Progenitor cell of endocrine pancreas (in vitro differentiated cells): ENCODE measurements around the gene CRAMP1. TPM values are rescaled to one million over a fixed set of nuclear protein-coding genes. Genes with fewer than 3 reads are reported as not detected.

Experiments used
- DNase-seq: peaks from one replicate; pipeline ENCODE4 v3.0.0; 2021; ENCODE audit warnings: low spot score; ENCODE audit not compliant: unreplicated experiment
- H3K27ac Mint-ChIP-seq: 2 replicates; pipeline ENCODE4 v1.8.0; 2021; ENCODE audit warnings: mild to moderate bottlenecking, moderate library complexity, mixed read lengths
- H3K27me3 Mint-ChIP-seq: 2 replicates; pipeline ENCODE4 v1.8.0; 2021; ENCODE audit warnings: mixed read lengths
- H3K36me3 Mint-ChIP-seq: 2 replicates; pipeline ENCODE4 v1.8.0; 2022; ENCODE audit warnings: mixed read lengths; ENCODE audit not compliant: insufficient read depth
- H3K4me1 Mint-ChIP-seq: 2 replicates; pipeline ENCODE4 v1.8.0; 2021; ENCODE audit warnings: low read depth, mixed read lengths
- H3K4me3 Mint-ChIP-seq: 2 replicates; pipeline ENCODE4 v1.8.0; 2021; ENCODE audit warnings: low read depth, mild to moderate bottlenecking, moderate library complexity, mixed read lengths
- H3K9me3 Mint-ChIP-seq: 2 replicates; pipeline ENCODE4 v1.8.0; 2021; ENCODE audit warnings: low read depth, mixed read lengths
- CTCF ChIP-seq: fragments of 200-600 bp; sonication (generic); IDR thresholded peaks from one replicate; pipeline ENCODE4 v1.5.0; 2021; ENCODE audit warnings: antibody characterized with exemption, mild to moderate bottlenecking; ENCODE audit not compliant: unreplicated experiment
- total RNA-seq: library from RNA; stranded (reverse); gene quantifications from 2 replicates; pipeline ENCODE4 v1.2.1, GENCODE V29; 2021

Gene CRAMP1
- total RNA-seq, 1 donor from 2014 or later, result 58.3 TPM

GRCh38 chr16:1639282-1639681 lies 27.1 kb downstream of the CRAMP1 start:
- H3K36me3 Mint-ChIP-seq, result peaks cover 28% of the 10 kb centered on the region
- DNase-seq, result no peak
- no peak for TF ChIP-seq CTCF
- no peaks in the 10 kb centered on the region for H3K27me3 Mint-ChIP-seq
- no peak overlapping the region for H3K27ac Mint-ChIP-seq
- H3K4me3 Mint-ChIP-seq, result no peak overlapping the region
- H3K9me3 Mint-ChIP-seq, result no peaks in the 10 kb centered on the region
- no peaks in the 10 kb centered on the region for H3K4me1 Mint-ChIP-seq

GRCh38 chr16:1639860-1640259 lies 27.7 kb downstream of the CRAMP1 start:
- Mint-ChIP-seq H3K4me1 (no peaks in the 10 kb centered on the region), H3K27me3 (no peaks in the 10 kb centered on the region), H3K27ac (no peak overlapping the region), H3K9me3 (no peaks in the 10 kb centered on the region), H3K36me3 (peaks cover 29% of the 10 kb centered on the region), H3K4me3 (no peak overlapping the region)
- no peak for DNase-seq
- no peak for TF ChIP-seq CTCF

GRCh38 chr16:1640261-1640941 lies 28.2 kb downstream of the CRAMP1 start:
- Mint-ChIP-seq H3K27me3 (no peaks in the 10 kb centered on the region), H3K4me1 (no peaks in the 10 kb centered on the region), H3K27ac (no peak overlapping the region), H3K4me3 (no peak overlapping the region), H3K36me3 (peaks cover 30% of the 10 kb centered on the region), H3K9me3 (no peaks in the 10 kb centered on the region)
- no peak for TF ChIP-seq CTCF
- DNase-seq, result no peak

DNA sequence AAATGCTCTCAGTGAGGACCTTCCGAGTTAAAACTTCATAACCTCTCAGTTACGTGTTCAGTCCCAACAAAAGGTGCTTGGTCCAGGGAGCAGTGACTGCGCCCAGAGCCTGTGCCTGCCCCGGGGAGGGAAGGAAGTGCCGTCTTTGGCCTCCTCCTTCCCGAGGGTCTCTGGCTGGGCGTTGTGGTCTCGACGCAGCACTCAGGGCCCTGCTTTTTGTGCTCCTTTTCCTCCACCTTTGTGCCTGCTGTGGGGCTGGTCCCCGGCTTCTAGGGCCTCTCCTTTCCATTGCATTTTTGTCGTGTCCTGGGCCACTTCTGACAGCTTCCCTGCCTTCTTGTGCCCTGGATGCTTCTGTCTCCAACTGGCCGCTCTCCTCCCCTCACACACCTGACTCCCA lies 29.1 kb downstream of the CRAMP1 start:
- H3K4me3 Mint-ChIP-seq, result no peak overlapping the region
- no peaks in the 10 kb centered on the region for H3K27me3 Mint-ChIP-seq
- no peak for DNase-seq
- H3K4me1 Mint-ChIP-seq, result no peaks in the 10 kb centered on the region
- peaks cover 31% of the 10 kb centered on the region for H3K36me3 Mint-ChIP-seq
- no peak overlapping the region for H3K27ac Mint-ChIP-seq
- no peak for TF ChIP-seq CTCF
- H3K9me3 Mint-ChIP-seq, result no peaks in the 10 kb centered on the region

GRCh38 chr16:1642148-1642547 lies 30.0 kb downstream of the CRAMP1 start:
- H3K27ac Mint-ChIP-seq, result no peak overlapping the region
- H3K36me3 Mint-ChIP-seq, result peaks cover 35% of the 10 kb centered on the region
- H3K4me1 Mint-ChIP-seq, result no peaks in the 10 kb centered on the region
- no peak for DNase-seq
- no peak overlapping the region for H3K4me3 Mint-ChIP-seq
- H3K9me3 Mint-ChIP-seq, result no peaks in the 10 kb centered on the region
- no peaks in the 10 kb centered on the region for H3K27me3 Mint-ChIP-seq
- no peak for TF ChIP-seq CTCF
